GM12873 (cell line): ENCODE data around the gene MCM9.

Experiments used
- CTCF ChIP-seq: IDR thresholded peaks from 2 replicates; pipeline ENCODE4 v1.5.1; 2012; ENCODE audit warnings: low read depth, mild to moderate bottlenecking, moderate library complexity, low read length, control low read depth; ENCODE audit not compliant: insufficient read depth; ENCODE audit errors: missing control alignments

The MCM9 gene

GRCh38 chr6:118895261-118895560 is 39.7 kb downstream of the MCM9 start:
- no peak for TF ChIP-seq CTCF

- TF ChIP-seq CTCF, result peak; percentile 3
Observed at GRCh38 chr6:118894425-118895260, 40.3 kb downstream of the MCM9 start.

GRCh38 chr6:118893807-118894424 is 41.0 kb downstream of the MCM9 start, which contains the start of gene ASF1A:
ASF1A (plus strand) TSS chr6:118894152; CDS start chr6:118894414, 262 bp downstream.
- peak; percentile 55 for TF ChIP-seq CTCF

GRCh38 chr6:118893064-118893806 is 41.7 kb downstream of the MCM9 start:
- TF ChIP-seq CTCF, result no peak

- TF ChIP-seq CTCF, result no peak
Observed at GRCh38 chr6:118892355-118892991, 42.5 kb downstream of the MCM9 start.

- TF ChIP-seq CTCF, result no peak
Observed at GRCh38 chr6:118890997-118891790, 43.8 kb downstream of the MCM9 start.
